Lung (tissue), 12 donors: ENCODE results near the gene C4orf17. TPM values are rescaled to one million over a fixed set of nuclear protein-coding genes. Genes with fewer than 3 reads are reported as not detected.

Experiments used
- ATAC-seq: fragments of 200-7000 bp; cut with Tn5 transposase; one replicate; pipeline ENCODE4 v1.9.1; 2020; ENCODE audit warnings: moderate number of reproducible peaks; ENCODE audit not compliant: insufficient read depth, low FRiP score
- DNase-seq, 3 donors: peaks; one replicate each; pipeline ENCODE4 v3.0.0-alpha.2; 2013 to 2017
- H3K27ac ChIP-seq, 2 donors: one replicate each; pipeline ENCODE4 v1.5.1; 2013; ENCODE audit warnings: mild to moderate bottlenecking in 2 of 2, moderate library complexity in 2 of 2, control low read depth in 1 of 2, inconsistent platforms in 1 of 2, low read depth in 1 of 2, low read length in 1 of 2
- H3K27me3 ChIP-seq, 3 donors: one replicate each; pipeline ENCODE4 v1.5.1; 2013; ENCODE audit warnings: low read length in 2 of 3; ENCODE audit not compliant: control insufficient read depth in 3 of 3, insufficient read depth in 3 of 3
- H3K36me3 ChIP-seq, 4 donors: one replicate each; pipeline ENCODE4 v1.5.1; 2013; ENCODE audit warnings: low read length in 4 of 4, mild to moderate bottlenecking in 1 of 4, moderate library complexity in 1 of 4; ENCODE audit not compliant: control insufficient read depth in 4 of 4, insufficient read depth in 4 of 4
- H3K4me1 ChIP-seq, 5 donors: one replicate each; pipeline ENCODE4 v1.5.1; 2013; ENCODE audit warnings: low read length in 5 of 5, mild to moderate bottlenecking in 2 of 5, moderate library complexity in 1 of 5; ENCODE audit not compliant: control insufficient read depth in 5 of 5, insufficient read depth in 5 of 5
- H3K4me3 ChIP-seq: one replicate; pipeline ENCODE4 v1.5.1; 2013; ENCODE audit warnings: mild to moderate bottlenecking, control low read depth, moderate library complexity
- H3K9ac ChIP-seq, 2 donors: one replicate each; pipeline ENCODE4 v1.5.1; 2013; ENCODE audit warnings: low read length in 2 of 2, control low read depth in 1 of 2; ENCODE audit not compliant: insufficient read depth in 1 of 2
- H3K9me3 ChIP-seq, 4 donors: one replicate each; pipeline ENCODE4 v1.5.1; 2013; ENCODE audit warnings: low read length in 3 of 4, mild to moderate bottlenecking in 1 of 4, moderate library complexity in 1 of 4; ENCODE audit not compliant: control insufficient read depth in 4 of 4, insufficient read depth in 3 of 4
- WGBS, 2 donors: extraction: QIAGEN DNeasy Blood & Tissue Kit; methylation state at CpG; one replicate each; pipeline ENCODE4 v1.1.7; 2013; 5-methylcytosine and 5-hydroxymethylcytosine counted together
- polyA plus RNA-seq, 2 donors: library from polyadenylated mRNA; stranded (reverse); fragments of 200-250 nt; gene quantifications; one replicate each; pipeline ENCODE4 v1.2.1, GENCODE V29; 2013
- total RNA-seq, 2 donors: library from RNA; depleted of rRNA in 1 of 2; stranded (reverse); fragments of >200 nt in 1 of 2; gene quantifications; one replicate each; pipeline ENCODE4 v1.2.1, GENCODE V29; 2014 to 2021
- TF ChIP-seq, protein P1 (sequence below): IDR thresholded peaks from 2 replicates; pipeline ENCODE4 v1.5.1; 2012; ENCODE audit warnings: mild to moderate bottlenecking; ENCODE audit errors: control extremely low read depth, extremely low read depth
- donor health status: control.
- donor health status: control.
- donor health status: Bipolar disorder and iron deficiency.
- donor health status: healthy.
- donor health status: DM: yes; HTN: yes; CAD: no.

C4orf17 gene
- total and polyA plus RNA-seq, 4 donors, result not detected

DNA sequence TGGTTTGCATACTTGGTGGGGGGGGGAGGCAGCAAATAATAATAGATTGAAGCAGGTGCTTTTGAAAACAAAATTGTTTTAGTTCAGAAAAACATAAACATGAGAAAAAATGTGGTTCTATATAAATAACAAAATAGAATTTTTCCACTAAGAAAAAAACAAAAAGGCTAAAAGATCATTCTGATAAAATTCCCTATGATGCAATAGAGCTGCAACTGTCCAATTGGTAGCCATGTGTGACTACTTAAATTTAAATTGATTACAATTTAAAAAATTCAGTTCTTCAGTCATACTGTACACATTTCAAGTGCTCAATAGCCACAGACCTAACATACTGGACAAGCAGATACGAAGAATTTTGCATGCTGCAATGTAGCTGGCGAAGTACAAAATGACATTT, 42.1 kb downstream of the C4orf17 start:
- H3K27me3 ChIP-seq, result no peaks in the 10 kb centered on the region
- no peaks in the 10 kb centered on the region for H3K9me3 ChIP-seq
- no peak overlapping the region for H3K4me3 ChIP-seq
- no peak for ATAC-seq
- H3K9ac ChIP-seq, result no peak overlapping the region
- no peak overlapping the region for H3K27ac ChIP-seq
- H3K4me1 ChIP-seq, result no peaks in the 10 kb centered on the region
- TF ChIP-seq, protein P1, sequence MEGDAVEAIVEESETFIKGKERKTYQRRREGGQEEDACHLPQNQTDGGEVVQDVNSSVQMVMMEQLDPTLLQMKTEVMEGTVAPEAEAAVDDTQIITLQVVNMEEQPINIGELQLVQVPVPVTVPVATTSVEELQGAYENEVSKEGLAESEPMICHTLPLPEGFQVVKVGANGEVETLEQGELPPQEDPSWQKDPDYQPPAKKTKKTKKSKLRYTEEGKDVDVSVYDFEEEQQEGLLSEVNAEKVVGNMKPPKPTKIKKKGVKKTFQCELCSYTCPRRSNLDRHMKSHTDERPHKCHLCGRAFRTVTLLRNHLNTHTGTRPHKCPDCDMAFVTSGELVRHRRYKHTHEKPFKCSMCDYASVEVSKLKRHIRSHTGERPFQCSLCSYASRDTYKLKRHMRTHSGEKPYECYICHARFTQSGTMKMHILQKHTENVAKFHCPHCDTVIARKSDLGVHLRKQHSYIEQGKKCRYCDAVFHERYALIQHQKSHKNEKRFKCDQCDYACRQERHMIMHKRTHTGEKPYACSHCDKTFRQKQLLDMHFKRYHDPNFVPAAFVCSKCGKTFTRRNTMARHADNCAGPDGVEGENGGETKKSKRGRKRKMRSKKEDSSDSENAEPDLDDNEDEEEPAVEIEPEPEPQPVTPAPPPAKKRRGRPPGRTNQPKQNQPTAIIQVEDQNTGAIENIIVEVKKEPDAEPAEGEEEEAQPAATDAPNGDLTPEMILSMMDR, result no peak
- no peak for DNase-seq
- peaks cover 0 to 12% (median 6%) of the 10 kb centered on the region in 4 donors for H3K36me3 ChIP-seq
- WGBS, 2 donors, result 96 to 99% methylated on average over 2 of the region's 2 CpGs

DNA sequence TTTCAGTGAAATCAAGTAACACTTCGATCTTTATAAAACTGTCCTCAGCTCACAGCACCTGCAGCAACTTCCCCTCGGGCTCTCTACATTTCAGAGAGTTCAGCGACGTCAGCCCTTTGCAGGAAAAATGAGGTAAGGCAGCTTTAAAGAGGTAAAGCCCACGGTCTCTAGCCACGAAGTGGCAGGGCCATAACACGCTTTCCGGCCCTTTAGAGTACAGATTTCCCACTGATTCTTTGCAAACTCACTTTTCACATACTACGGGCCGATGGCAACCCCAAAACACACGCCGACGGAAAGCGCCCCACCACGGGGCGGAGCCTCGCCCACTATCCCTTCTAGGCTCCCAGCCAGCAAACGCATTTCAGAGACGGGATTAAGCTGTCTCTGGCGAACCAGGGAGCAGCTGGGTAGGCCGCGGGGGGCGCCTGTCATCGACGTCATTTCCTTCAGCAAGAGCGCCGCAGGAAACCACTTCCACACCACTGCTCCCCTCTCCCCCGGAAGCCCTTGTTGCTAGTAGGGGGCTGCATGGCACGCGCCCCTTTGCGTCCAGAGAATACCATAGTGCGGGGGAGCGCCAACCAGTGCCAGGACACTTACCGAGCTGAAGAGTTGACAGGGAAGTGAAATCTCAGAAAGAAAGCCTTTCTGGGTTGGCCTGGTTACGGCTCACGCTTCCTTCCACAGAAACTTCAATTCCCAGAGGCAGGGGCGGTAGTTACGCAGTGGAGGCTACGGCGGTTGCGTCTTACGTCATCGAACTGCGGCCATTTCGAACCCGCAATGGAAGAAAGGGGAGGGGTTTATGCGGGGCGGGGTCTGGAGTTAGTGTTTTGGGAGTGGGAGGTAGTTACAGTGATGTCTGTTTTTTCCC, 52.7 kb downstream of the C4orf17 start, which contains the start of gene TRMT10A:
Gene TRMT10A (minus strand): TSS at position 730 of the 877 bp plus-strand sequence. CDS start 4,701 bp downstream, outside the sequence.
- no peaks in the 10 kb centered on the region for H3K9me3 ChIP-seq
- 0% methylated on average over 47 to 48 of the region's 48 CpGs for WGBS, 2 donors
- H3K4me1 ChIP-seq, result peaks cover 0 to 10% (median 0%) of the 10 kb centered on the region in 5 donors
- DNase-seq (peak; percentile 99 to 100 (median 99)), ATAC-seq (peak; percentile 95)
- H3K27ac ChIP-seq, result peak within 1 kb of the TSS; percentile 95 to 99
- H3K9ac ChIP-seq, result peak within 1 kb of the TSS; percentile 92 to 99
- peak within 1 kb of the TSS; percentile 77 for H3K4me3 ChIP-seq
- H3K36me3 ChIP-seq, result no peaks in the 10 kb centered on the region
- no peaks in the 10 kb centered on the region for H3K27me3 ChIP-seq
- TF ChIP-seq, protein P1, result no peak

DNA sequence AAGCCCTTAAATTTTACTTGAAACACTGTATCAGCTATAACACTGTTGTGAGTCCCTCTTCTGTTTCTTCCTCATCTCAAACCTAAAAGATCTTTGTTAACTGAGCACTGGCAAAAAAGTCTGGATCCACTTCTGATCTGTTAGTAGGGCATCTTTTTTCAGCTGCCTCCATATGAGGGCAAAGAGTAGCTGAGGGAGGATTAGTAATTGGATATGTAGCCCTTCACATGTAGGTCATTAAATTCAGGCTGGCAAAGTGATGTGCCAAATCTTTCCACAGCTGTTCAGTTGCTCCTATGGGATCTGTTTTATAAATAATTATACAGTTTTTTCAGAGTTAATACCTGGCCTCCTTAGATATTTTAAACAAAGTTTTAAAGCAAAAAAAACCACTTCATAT, 54.1 kb downstream of the C4orf17 start:
- Histone ChIP-seq H3K4me3 (no peak overlapping the region), H3K9me3 (no peaks in the 10 kb centered on the region), H3K27ac (no peak overlapping the region), H3K36me3 (no peaks in the 10 kb centered on the region), H3K4me1 (peaks cover 0 to 10% (median 0%) of the 10 kb centered on the region in 5 donors), H3K9ac (no peak overlapping the region), H3K27me3 (no peaks in the 10 kb centered on the region)
- no peak for ATAC-seq
- TF ChIP-seq, protein P1, result no peak
- DNase-seq, result no peak
